ENCODE measurements around the gene EDIL3.

DNA sequence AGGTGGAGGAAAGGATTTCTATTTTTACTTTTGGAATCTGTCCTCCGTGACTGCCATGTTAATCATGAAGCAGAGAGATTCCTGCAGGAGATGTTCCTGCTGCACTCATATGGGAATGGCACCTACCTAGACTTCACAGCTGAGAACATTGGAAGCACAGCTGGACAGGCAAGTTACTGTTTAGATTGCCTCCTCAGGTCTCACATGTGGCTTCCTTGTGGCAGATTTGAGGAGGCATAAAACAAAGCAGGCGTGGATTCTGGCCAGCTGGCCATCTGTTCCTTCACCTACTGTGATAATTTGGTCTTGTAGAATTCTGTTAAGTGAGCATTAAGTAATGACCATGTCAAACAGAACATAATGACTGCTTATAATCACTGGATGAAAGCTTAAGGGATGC, 193.4 kb downstream of the EDIL3 start:
- TF ChIP-seq, protein P1, sequence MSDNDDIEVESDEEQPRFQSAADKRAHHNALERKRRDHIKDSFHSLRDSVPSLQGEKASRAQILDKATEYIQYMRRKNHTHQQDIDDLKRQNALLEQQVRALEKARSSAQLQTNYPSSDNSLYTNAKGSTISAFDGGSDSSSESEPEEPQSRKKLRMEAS (IDR thresholded peaks at IDR 0.05; ENCODE audit: insufficient read depth, insufficient read length), result no peak
- TF ChIP-seq, protein P2, sequence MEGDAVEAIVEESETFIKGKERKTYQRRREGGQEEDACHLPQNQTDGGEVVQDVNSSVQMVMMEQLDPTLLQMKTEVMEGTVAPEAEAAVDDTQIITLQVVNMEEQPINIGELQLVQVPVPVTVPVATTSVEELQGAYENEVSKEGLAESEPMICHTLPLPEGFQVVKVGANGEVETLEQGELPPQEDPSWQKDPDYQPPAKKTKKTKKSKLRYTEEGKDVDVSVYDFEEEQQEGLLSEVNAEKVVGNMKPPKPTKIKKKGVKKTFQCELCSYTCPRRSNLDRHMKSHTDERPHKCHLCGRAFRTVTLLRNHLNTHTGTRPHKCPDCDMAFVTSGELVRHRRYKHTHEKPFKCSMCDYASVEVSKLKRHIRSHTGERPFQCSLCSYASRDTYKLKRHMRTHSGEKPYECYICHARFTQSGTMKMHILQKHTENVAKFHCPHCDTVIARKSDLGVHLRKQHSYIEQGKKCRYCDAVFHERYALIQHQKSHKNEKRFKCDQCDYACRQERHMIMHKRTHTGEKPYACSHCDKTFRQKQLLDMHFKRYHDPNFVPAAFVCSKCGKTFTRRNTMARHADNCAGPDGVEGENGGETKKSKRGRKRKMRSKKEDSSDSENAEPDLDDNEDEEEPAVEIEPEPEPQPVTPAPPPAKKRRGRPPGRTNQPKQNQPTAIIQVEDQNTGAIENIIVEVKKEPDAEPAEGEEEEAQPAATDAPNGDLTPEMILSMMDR (IDR thresholded peaks at IDR 0.05; ENCODE audit: extremely low read depth in 1 of 2, insufficient read depth in 1 of 2, low read depth in 1 of 2, low read length in 2 of 2), result no peak
- TF ChIP-seq POLR2A (IDR thresholded peaks at IDR 0.05; ENCODE audit: low read depth, low read length) (no peak), POLR2AphosphoS5 (IDR thresholded peaks at IDR 0.05; ENCODE audit: insufficient read depth, low read depth, low read length) (no peak), JUN (IDR thresholded peaks at IDR 0.05; ENCODE audit: borderline replicate concordance, insufficient read depth, insufficient read length, low read depth) (no peak), EZH2 (IDR thresholded peaks at IDR 0.05; ENCODE audit: borderline replicate concordance, low read depth, low read length, severe bottlenecking) (no peak)
